ENCODE data around the gene SCN9A.

- TF ChIP-seq SMAD1 (IDR thresholded peaks at IDR 0.05; ENCODE audit: low read depth, partially characterized antibody): no peak
- no peak for TF ChIP-seq YY1 (IDR thresholded peaks at IDR 0.05; ENCODE audit: low read depth, low read length)
- TF ChIP-seq, protein P1, sequence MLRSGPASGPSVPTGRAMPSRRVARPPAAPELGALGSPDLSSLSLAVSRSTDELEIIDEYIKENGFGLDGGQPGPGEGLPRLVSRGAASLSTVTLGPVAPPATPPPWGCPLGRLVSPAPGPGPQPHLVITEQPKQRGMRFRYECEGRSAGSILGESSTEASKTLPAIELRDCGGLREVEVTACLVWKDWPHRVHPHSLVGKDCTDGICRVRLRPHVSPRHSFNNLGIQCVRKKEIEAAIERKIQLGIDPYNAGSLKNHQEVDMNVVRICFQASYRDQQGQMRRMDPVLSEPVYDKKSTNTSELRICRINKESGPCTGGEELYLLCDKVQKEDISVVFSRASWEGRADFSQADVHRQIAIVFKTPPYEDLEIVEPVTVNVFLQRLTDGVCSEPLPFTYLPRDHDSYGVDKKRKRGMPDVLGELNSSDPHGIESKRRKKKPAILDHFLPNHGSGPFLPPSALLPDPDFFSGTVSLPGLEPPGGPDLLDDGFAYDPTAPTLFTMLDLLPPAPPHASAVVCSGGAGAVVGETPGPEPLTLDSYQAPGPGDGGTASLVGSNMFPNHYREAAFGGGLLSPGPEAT (IDR thresholded peaks at IDR 0.05; ENCODE audit: low read depth): no peak
- no peak for TF ChIP-seq PML (IDR thresholded peaks at IDR 0.05; ENCODE audit: low read length)
- TF ChIP-seq, protein P2, sequence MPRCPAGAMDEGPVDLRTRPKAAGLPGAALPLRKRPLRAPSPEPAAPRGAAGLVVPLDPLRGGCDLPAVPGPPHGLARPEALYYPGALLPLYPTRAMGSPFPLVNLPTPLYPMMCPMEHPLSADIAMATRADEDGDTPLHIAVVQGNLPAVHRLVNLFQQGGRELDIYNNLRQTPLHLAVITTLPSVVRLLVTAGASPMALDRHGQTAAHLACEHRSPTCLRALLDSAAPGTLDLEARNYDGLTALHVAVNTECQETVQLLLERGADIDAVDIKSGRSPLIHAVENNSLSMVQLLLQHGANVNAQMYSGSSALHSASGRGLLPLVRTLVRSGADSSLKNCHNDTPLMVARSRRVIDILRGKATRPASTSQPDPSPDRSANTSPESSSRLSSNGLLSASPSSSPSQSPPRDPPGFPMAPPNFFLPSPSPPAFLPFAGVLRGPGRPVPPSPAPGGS (IDR thresholded peaks at IDR 0.05; ENCODE audit: borderline replicate concordance, insufficient read depth, low read depth, low read length, poor library complexity, severe bottlenecking): no peak
- no peak for TF ChIP-seq STAT3 (IDR thresholded peaks at IDR 0.05; ENCODE audit: low read depth, low read length)
- TF ChIP-seq, protein P3, sequence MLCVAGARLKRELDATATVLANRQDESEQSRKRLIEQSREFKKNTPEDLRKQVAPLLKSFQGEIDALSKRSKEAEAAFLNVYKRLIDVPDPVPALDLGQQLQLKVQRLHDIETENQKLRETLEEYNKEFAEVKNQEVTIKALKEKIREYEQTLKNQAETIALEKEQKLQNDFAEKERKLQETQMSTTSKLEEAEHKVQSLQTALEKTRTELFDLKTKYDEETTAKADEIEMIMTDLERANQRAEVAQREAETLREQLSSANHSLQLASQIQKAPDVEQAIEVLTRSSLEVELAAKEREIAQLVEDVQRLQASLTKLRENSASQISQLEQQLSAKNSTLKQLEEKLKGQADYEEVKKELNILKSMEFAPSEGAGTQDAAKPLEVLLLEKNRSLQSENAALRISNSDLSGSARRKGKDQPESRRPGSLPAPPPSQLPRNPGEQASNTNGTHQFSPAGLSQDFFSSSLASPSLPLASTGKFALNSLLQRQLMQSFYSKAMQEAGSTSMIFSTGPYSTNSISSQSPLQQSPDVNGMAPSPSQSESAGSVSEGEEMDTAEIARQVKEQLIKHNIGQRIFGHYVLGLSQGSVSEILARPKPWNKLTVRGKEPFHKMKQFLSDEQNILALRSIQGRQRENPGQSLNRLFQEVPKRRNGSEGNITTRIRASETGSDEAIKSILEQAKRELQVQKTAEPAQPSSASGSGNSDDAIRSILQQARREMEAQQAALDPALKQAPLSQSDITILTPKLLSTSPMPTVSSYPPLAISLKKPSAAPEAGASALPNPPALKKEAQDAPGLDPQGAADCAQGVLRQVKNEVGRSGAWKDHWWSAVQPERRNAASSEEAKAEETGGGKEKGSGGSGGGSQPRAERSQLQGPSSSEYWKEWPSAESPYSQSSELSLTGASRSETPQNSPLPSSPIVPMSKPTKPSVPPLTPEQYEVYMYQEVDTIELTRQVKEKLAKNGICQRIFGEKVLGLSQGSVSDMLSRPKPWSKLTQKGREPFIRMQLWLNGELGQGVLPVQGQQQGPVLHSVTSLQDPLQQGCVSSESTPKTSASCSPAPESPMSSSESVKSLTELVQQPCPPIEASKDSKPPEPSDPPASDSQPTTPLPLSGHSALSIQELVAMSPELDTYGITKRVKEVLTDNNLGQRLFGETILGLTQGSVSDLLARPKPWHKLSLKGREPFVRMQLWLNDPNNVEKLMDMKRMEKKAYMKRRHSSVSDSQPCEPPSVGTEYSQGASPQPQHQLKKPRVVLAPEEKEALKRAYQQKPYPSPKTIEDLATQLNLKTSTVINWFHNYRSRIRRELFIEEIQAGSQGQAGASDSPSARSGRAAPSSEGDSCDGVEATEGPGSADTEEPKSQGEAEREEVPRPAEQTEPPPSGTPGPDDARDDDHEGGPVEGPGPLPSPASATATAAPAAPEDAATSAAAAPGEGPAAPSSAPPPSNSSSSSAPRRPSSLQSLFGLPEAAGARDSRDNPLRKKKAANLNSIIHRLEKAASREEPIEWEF (IDR thresholded peaks at IDR 0.05; ENCODE audit: insufficient replicate concordance, low read depth, low read length): no peak
- TF ChIP-seq SIN3A (IDR thresholded peaks at IDR 0.05; ENCODE audit: low read depth, low read length): no peak
- TF ChIP-seq ZZZ3 (IDR thresholded peaks at IDR 0.05; ENCODE audit: control insufficient read depth, insufficient read length, low read depth): no peak
Observed at GRCh38 chr2:166181813-166182154, 194.0 kb downstream of the SCN9A start.

Data from GM12878 (cell line).